ENCODE data around the gene ARL15.

DNA sequence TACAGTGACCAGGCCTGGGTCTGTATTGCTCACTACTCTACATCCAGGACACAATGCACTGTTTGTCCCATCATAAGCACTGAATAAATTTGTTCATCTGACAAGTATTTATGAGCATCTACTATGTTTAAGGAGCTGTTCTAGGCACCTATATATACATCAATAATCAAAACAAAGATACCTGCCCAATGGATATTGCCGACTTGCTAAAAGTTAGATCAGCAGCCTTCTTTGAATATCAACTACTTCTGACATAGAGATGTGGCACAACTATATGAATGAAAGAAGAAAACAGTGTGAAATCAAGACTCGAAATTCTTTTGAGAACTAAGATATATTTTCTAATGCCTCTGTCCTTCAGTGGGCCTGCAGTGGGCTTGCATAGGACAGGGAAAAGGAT, 215.7 kb downstream of the ARL15 start:
- TF ChIP-seq, protein P1, sequence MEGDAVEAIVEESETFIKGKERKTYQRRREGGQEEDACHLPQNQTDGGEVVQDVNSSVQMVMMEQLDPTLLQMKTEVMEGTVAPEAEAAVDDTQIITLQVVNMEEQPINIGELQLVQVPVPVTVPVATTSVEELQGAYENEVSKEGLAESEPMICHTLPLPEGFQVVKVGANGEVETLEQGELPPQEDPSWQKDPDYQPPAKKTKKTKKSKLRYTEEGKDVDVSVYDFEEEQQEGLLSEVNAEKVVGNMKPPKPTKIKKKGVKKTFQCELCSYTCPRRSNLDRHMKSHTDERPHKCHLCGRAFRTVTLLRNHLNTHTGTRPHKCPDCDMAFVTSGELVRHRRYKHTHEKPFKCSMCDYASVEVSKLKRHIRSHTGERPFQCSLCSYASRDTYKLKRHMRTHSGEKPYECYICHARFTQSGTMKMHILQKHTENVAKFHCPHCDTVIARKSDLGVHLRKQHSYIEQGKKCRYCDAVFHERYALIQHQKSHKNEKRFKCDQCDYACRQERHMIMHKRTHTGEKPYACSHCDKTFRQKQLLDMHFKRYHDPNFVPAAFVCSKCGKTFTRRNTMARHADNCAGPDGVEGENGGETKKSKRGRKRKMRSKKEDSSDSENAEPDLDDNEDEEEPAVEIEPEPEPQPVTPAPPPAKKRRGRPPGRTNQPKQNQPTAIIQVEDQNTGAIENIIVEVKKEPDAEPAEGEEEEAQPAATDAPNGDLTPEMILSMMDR (IDR thresholded peaks at IDR 0.05), result no peak
- no peak for TF ChIP-seq EZH2 (IDR thresholded peaks at IDR 0.05; ENCODE audit: borderline replicate concordance, insufficient read depth, low read depth, low read length, poor library complexity, severe bottlenecking)

All from B cell (primary cell).